ENCODE data around the gene KNL1.
A peak's percentile ranks its signal among the peaks of the same experiment; 100 is the strongest.
"Not testable (repeated sequence)": the region's sequence is repeated elsewhere in the genome, so short reads cannot be mapped to it uniquely, and the experiment has no call there.

The KNL1 gene, protein sequence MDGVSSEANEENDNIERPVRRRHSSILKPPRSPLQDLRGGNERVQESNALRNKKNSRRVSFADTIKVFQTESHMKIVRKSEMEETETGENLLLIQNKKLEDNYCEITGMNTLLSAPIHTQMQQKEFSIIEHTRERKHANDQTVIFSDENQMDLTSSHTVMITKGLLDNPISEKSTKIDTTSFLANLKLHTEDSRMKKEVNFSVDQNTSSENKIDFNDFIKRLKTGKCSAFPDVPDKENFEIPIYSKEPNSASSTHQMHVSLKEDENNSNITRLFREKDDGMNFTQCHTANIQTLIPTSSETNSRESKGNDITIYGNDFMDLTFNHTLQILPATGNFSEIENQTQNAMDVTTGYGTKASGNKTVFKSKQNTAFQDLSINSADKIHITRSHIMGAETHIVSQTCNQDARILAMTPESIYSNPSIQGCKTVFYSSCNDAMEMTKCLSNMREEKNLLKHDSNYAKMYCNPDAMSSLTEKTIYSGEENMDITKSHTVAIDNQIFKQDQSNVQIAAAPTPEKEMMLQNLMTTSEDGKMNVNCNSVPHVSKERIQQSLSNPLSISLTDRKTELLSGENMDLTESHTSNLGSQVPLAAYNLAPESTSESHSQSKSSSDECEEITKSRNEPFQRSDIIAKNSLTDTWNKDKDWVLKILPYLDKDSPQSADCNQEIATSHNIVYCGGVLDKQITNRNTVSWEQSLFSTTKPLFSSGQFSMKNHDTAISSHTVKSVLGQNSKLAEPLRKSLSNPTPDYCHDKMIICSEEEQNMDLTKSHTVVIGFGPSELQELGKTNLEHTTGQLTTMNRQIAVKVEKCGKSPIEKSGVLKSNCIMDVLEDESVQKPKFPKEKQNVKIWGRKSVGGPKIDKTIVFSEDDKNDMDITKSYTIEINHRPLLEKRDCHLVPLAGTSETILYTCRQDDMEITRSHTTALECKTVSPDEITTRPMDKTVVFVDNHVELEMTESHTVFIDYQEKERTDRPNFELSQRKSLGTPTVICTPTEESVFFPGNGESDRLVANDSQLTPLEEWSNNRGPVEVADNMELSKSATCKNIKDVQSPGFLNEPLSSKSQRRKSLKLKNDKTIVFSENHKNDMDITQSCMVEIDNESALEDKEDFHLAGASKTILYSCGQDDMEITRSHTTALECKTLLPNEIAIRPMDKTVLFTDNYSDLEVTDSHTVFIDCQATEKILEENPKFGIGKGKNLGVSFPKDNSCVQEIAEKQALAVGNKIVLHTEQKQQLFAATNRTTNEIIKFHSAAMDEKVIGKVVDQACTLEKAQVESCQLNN (N-terminal part only)

GRCh38 chr15:40593588-40594428 lies at the start of gene KNL1:
Gene KNL1 (plus strand): TSS chr15:40594249. CDS start chr15:40602932, 8,683 bp downstream.
- peak; percentile 92 for DNase-seq

GRCh38 chr15:40545457-40545856 lies 48.6 kb upstream of the KNL1 start:
- no peak for DNase-seq

- no peak for DNase-seq
Measured at GRCh38 chr15:40548610-40549009, 45.4 kb upstream of the KNL1 start.

DNA sequence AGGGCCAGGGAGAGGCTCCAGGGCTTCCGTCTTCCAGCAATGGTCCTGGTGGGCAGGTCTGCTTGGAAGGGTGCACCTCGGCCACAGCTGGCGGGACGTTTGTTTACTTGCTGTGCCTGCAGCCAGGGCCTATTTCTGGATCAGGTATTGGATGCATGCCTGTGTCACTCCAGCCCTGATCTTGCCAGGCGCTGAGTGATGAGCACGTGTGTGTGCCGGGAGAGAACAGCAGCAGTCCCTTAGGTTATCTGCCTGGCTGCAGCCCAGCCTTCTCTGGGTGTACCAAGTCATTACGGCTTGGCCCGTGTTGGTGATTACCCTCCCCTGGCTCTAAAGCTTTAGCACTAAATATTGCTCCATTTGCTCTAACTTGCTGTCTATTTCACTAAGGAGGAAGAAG lies 44.2 kb upstream of the KNL1 start:
- DNase-seq: no peak

- DNase-seq: no peak
Measured at GRCh38 chr15:40550341-40551037, 43.6 kb upstream of the KNL1 start.

- no peak for DNase-seq
Measured at GRCh38 chr15:40554161-40554525, 39.9 kb upstream of the KNL1 start.

GRCh38 chr15:40555876-40556275 lies 38.2 kb upstream of the KNL1 start:
- DNase-seq: no peak

- DNase-seq: no peak
Measured at GRCh38 chr15:40558952-40559742, 34.9 kb upstream of the KNL1 start.

- DNase-seq: no peak
Measured at GRCh38 chr15:40562691-40563090, 31.4 kb upstream of the KNL1 start.

DNA sequence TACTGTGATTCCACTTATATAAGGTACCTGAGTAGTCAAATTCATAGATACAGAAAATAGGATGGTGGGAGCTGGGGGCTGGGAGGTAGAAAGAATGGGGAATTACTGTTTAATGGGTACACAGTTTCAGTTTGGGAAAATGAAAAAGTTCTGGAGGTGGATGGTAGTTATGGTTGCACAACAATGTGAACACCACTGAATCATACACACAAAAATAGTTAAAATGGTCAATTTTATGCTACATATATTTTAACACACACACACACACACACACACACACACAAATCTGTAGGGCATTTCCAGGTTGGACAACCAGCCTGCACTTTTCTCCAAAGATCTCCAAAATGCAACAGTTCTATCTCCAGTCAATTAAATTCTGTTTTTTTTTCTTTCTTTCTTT lies 30.6 kb upstream of the KNL1 start:
- DNase-seq: no peak

GRCh38 chr15:40564591-40565332 lies 29.3 kb upstream of the KNL1 start, which contains the start of gene CCDC32:
Gene CCDC32 (minus strand): TSS chr15:40565042. CDS start chr15:40563015, 2,027 bp downstream.
- DNase-seq: peak; percentile 98

- no peak for DNase-seq
Measured at GRCh38 chr15:40565333-40566238, 28.5 kb upstream of the KNL1 start.

GRCh38 chr15:40567111-40567510 lies 26.9 kb upstream of the KNL1 start:
- peak; percentile 32 for DNase-seq

- DNase-seq: peak; percentile 96
Measured at GRCh38 chr15:40569129-40569953, 24.7 kb upstream of the KNL1 start, which contains the start of gene RPUSD2. Gene RPUSD2 (plus strand): TSS chr15:40569299. CDS start chr15:40569338, 39 bp downstream.

GRCh38 chr15:40575113-40575512 lies 18.9 kb upstream of the KNL1 start:
- DNase-seq: no peak

DNA sequence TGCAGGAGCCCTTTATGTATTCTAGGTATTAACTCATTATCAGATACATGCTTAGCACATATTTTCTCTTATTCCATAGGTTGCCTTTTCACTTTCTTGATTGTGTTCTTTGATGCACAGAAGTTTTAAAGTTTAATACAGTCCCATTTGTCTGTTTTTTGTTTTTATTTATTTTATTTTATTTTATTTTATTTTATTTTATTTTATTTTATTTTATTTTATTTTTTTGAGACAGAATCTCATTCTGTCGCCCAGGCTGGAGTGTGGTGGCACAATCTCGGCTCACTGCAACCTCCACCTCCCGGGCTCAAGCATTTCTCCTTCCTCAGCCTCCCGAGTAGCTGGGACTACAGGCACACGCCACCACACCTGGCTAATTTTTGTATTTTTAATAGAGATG lies 17.1 kb upstream of the KNL1 start:
- not testable (repeated sequence) for DNase-seq

- DNase-seq: no peak
Measured at GRCh38 chr15:40578892-40579291, 15.2 kb upstream of the KNL1 start.

- DNase-seq: not testable (repeated sequence)
Measured at GRCh38 chr15:40581796-40582195, 12.3 kb upstream of the KNL1 start.
